Measurements from ENCODE around the gene LRRC73. TPM values are rescaled to one million over a fixed set of nuclear protein-coding genes. Genes with fewer than 3 reads are reported as not detected.

Gene LRRC73
- total RNA-seq, 1 donor from 2014 or later = not detected

DNA sequence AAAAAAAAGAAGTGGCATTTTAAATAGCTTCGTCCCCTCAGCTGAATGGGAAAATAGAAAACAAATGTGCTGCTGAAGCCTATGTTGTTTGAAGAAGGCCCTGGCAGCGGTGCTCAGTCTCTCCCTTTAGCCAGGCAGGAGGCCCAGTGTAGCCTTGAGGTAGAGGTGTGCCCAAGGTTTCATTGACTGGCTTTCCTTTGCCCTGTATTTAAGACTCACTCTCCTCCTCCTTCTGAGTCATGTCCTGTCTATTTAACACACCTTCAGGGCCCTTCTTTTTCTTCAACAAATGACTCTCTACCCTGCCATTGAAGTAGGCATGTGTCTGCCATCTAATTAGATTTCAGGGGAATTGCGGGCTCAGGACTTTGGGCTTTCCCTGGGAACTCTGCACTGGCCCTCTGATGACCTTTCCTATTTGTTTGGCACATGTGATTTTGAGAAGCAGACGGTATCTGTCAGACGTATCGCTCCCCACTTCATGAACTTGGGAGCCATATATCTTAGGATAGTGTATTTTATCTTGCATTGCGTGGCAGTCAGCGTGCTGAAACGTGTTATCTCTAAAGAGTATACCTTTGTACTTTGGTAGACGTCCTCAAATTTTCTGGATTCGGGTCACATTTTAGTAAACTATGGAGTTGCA is 28.4 kb downstream of the LRRC73 start:
- Histone ChIP-seq H3K4me3 (ENCODE audit: low read depth, low read length) (no peak overlapping the region), H3K36me3 (ENCODE audit: control insufficient read depth, insufficient read depth, low read length) (no peaks in the 10 kb centered on the region), H3K27me3 (ENCODE audit: control insufficient read depth, insufficient read depth, low read length) (no peaks in the 10 kb centered on the region)
- DNase-seq (ENCODE audit: low read depth) = no peak
- TF ChIP-seq, protein P1, sequence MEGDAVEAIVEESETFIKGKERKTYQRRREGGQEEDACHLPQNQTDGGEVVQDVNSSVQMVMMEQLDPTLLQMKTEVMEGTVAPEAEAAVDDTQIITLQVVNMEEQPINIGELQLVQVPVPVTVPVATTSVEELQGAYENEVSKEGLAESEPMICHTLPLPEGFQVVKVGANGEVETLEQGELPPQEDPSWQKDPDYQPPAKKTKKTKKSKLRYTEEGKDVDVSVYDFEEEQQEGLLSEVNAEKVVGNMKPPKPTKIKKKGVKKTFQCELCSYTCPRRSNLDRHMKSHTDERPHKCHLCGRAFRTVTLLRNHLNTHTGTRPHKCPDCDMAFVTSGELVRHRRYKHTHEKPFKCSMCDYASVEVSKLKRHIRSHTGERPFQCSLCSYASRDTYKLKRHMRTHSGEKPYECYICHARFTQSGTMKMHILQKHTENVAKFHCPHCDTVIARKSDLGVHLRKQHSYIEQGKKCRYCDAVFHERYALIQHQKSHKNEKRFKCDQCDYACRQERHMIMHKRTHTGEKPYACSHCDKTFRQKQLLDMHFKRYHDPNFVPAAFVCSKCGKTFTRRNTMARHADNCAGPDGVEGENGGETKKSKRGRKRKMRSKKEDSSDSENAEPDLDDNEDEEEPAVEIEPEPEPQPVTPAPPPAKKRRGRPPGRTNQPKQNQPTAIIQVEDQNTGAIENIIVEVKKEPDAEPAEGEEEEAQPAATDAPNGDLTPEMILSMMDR (IDR thresholded peaks at IDR 0.05; ENCODE audit: insufficient read depth, low read length, poor library complexity, severe bottlenecking) = no peak

DNA sequence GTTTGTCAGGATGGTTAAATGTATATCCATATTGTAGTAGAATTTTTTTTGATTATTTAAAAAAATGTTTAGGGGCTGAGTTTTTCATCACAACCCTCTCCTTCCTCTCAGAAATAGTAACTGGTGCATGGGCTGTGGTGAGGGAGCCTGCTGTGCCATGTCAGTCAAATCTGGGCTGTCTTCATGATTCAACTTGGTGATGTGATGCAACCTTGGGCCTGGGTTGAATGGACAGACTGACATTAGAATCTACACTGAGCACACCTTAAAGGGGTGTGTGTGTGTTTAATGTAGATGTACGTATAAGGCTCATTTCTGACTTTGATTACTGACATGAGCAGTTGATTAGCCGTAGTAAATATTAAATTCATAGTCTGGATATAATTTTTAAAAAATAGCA is 29.1 kb downstream of the LRRC73 start:
- no peak overlapping the region for H3K4me3 ChIP-seq (ENCODE audit: low read depth, low read length)
- DNase-seq (ENCODE audit: low read depth) = no peak
- no peaks in the 10 kb centered on the region for H3K36me3 ChIP-seq (ENCODE audit: control insufficient read depth, insufficient read depth, low read length)
- H3K27me3 ChIP-seq (ENCODE audit: control insufficient read depth, insufficient read depth, low read length) = no peaks in the 10 kb centered on the region
- TF ChIP-seq, protein P1 (IDR thresholded peaks at IDR 0.05; ENCODE audit: insufficient read depth, low read length, poor library complexity, severe bottlenecking) = no peak

DNA sequence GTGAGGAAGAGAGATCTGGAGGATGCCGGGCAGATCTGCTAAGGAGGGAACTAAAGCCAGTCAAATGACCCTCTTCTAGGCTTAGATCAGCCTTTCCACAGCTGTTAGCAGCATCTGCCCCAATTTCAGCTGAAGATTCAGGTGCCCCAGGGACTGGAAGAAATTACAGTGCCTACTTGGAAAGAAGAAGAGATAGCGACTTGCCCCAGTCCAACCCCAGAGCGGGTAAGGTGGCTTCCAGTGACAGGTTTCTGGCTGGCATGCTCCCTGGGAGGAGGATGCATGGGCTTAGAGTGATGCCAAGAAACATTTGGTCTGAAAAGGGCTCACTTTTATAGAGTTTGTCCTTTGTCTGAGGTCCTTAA is 32.2 kb downstream of the LRRC73 start:
- Histone ChIP-seq H3K36me3 (ENCODE audit: control insufficient read depth, insufficient read depth, low read length) (no peaks in the 10 kb centered on the region), H3K27me3 (ENCODE audit: control insufficient read depth, insufficient read depth, low read length) (no peaks in the 10 kb centered on the region), H3K4me3 (ENCODE audit: low read depth, low read length) (peak overlapping the region; percentile 72)
- TF ChIP-seq, protein P1 (IDR thresholded peaks at IDR 0.05; ENCODE audit: insufficient read depth, low read length, poor library complexity, severe bottlenecking) = no peak
- DNase-seq (ENCODE audit: low read depth) = no peak

DNA sequence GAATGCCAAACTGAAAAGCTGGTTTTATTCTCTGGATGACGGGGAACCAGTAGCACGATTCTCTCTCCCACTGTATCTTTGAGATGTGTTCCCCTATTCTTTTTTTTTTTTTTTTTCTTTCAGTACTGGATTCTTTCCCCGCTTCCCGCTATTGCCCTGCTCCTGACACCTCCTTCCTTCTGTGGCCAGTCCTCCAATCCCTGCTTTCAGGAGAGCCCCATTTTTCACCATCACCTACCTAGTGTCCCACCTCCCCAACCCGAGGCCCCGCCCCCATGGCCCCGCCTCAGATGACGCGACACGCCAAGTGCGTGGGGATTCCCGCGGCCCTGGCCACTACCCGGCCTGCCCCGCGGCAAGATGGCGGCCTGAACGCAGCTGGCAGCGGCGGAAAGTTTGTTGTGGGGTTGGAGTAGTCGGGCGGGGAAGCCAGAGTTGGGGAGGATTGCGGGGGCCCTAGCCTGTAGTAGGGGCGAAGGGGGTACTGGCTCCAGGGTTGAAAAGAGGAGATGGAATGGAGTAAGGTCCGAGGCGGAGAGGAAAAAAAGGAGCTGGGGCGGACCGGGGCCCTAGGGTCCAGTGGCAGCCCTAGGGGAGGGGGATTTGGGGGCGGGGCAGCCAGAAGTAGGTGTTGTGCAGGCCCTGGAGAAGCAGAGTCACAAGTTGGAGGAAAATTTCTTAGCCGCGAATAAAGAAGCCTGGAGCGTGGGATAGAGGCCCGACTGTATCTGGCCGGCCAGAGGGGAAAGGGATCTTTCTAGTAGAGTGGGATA is 32.7 kb downstream of the LRRC73 start, which contains the start of gene TJAP1:
TSS of gene TJAP1 (plus strand) at position 336 of the 773 bp plus-strand sequence. CDS start 21,432 bp downstream, outside the sequence.
- H3K27me3 ChIP-seq (ENCODE audit: control insufficient read depth, insufficient read depth, low read length) = no peaks in the 10 kb centered on the region
- TF ChIP-seq, protein P1 (IDR thresholded peaks at IDR 0.05; ENCODE audit: insufficient read depth, low read length, poor library complexity, severe bottlenecking) = no peak
- peak within 1 kb of the TSS; percentile 72 for H3K4me3 ChIP-seq (ENCODE audit: low read depth, low read length)
- no peaks in the 10 kb centered on the region for H3K36me3 ChIP-seq (ENCODE audit: control insufficient read depth, insufficient read depth, low read length)
- peak; percentile 51 for DNase-seq (ENCODE audit: low read depth)

DNA sequence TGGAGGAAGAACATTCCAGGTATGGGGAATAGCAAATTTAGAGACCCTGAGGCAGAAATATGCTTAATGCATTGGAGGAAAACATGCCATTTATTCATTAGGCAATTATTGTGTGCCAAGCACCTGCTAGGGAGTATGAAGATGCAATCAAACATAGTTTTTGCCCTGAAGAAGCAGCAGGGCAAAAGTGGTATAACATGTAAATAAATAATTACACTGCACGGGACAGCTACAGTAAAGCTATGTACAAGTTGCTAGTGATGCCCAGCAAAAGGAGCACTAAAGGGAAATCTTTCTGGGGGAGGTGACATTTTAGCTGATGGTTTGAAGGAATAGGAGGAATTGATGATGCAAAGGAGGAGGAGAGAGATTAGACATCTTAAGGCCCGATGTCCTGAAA is 33.4 kb downstream of the LRRC73 start:
- peak overlapping the region; percentile 72 for H3K4me3 ChIP-seq (ENCODE audit: low read depth, low read length)
- no peaks in the 10 kb centered on the region for H3K27me3 ChIP-seq (ENCODE audit: control insufficient read depth, insufficient read depth, low read length)
- TF ChIP-seq, protein P1 (IDR thresholded peaks at IDR 0.05; ENCODE audit: insufficient read depth, low read length, poor library complexity, severe bottlenecking) = no peak
- DNase-seq (ENCODE audit: low read depth) = no peak
- H3K36me3 ChIP-seq (ENCODE audit: control insufficient read depth, insufficient read depth, low read length) = no peaks in the 10 kb centered on the region

All from kidney epithelial cell (primary cell).